Measurements from ENCODE around the gene FBXW8. TPM values are rescaled to one million over a fixed set of nuclear protein-coding genes. Genes with fewer than 3 reads are reported as not detected.

The FBXW8 gene
- total RNA-seq, 2 experiments from 2014 or later, result 7.0 to 8.5 TPM

- H3K27me3 Mint-ChIP-seq, result no peaks in the 10 kb centered on the region
- CTCF ChIA-PET, result no interaction called here
Observed at GRCh38 chr12:117040496-117040895, 129.7 kb downstream of the FBXW8 start.

GRCh38 chr12:117041798-117042170 is 131.0 kb downstream of the FBXW8 start:
- Mint-ChIP-seq H3K27me3 (no peaks in the 10 kb centered on the region), H3K4me1 (ENCODE audit: low read depth) (no peaks in the 10 kb centered on the region), H3K4me3 (no peak overlapping the region), H3K27ac (no peak overlapping the region), H3K9me3 (no peaks in the 10 kb centered on the region), H3K36me3 (ENCODE audit: low read depth) (no peaks in the 10 kb centered on the region)
- DNase-seq (no peak), ATAC-seq (no peak)
- ChIA-PET CTCF (no interaction called here), POLR2A (no interaction called here)
- intact Hi-C loops (cut with micrococcal nuclease), result no loop called here
- TF ChIP-seq CTCF (IDR thresholded peaks at IDR 0.05), result no peak

More at GRCh38 chr12:117040496-117040895, 129.7 kb downstream of the FBXW8 start:
- Mint-ChIP-seq H3K27ac (no peak overlapping the region), H3K9me3 (no peaks in the 10 kb centered on the region), H3K4me1 (ENCODE audit: low read depth) (no peaks in the 10 kb centered on the region), H3K4me3 (no peak overlapping the region), H3K36me3 (ENCODE audit: low read depth) (no peaks in the 10 kb centered on the region)
- DNase-seq (no peak), ATAC-seq (no peak)
- no peak for TF ChIP-seq CTCF (IDR thresholded peaks at IDR 0.05)
- intact Hi-C loops (cut with micrococcal nuclease), result no loop called here
- POLR2A ChIA-PET, result interaction anchor here (0.6 kb wide), 1 partner anchor 463 kb away, joined by 3 read pairs; no protein-coding TSS in a partner anchor

GRCh38 chr12:117042171-117042842 is 131.6 kb downstream of the FBXW8 start:
- DNase-seq (no peak), ATAC-seq (no peak)
- Mint-ChIP-seq H3K9me3 (no peaks in the 10 kb centered on the region), H3K27ac (no peak overlapping the region), H3K27me3 (no peaks in the 10 kb centered on the region), H3K4me3 (no peak overlapping the region), H3K36me3 (ENCODE audit: low read depth) (no peaks in the 10 kb centered on the region), H3K4me1 (ENCODE audit: low read depth) (no peaks in the 10 kb centered on the region)
- CTCF ChIA-PET, result interaction anchor here (1.8 kb wide), 1 partner anchor 14 kb away, joined by 3 read pairs; no protein-coding TSS in a partner anchor
- POLR2A ChIA-PET, result no interaction called here
- intact Hi-C loops (cut with micrococcal nuclease), result no loop called here
- TF ChIP-seq CTCF (IDR thresholded peaks at IDR 0.05), result no peak

DNA sequence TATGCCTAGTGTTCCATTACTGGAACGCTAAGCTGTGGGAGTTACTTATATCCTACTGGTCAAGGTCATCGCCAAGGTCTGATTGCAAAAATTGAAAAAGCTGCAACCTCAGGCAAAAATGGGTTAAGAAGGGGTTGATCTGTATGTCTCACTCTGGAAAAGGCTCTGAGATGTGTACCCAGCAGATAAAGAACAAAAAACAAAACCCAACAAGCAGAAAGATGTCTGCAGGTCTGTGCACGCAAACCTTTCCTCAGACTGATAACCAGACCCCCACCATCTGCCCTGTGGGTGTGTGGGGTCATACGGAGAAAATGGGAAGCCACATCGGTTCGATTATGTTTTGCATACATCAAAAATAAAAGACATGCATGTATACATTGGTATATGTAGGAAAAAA is 132.1 kb downstream of the FBXW8 start:
- Mint-ChIP-seq H3K27me3 (no peaks in the 10 kb centered on the region), H3K9me3 (no peaks in the 10 kb centered on the region)
- DNase-seq, result no peak

More for the DNA sequence above, 132.1 kb downstream of the FBXW8 start:
- ChIA-PET POLR2A (no interaction called here), CTCF (interaction anchor here (1.8 kb wide), 1 partner anchor 13 kb away, joined by 3 read pairs; no protein-coding TSS in a partner anchor)
- Mint-ChIP-seq H3K36me3 (ENCODE audit: low read depth) (no peaks in the 10 kb centered on the region), H3K4me3 (no peak overlapping the region), H3K27ac (no peak overlapping the region), H3K4me1 (ENCODE audit: low read depth) (no peaks in the 10 kb centered on the region)
- intact Hi-C loops (cut with micrococcal nuclease), result no loop called here
- no peak for TF ChIP-seq CTCF (IDR thresholded peaks at IDR 0.05)
- no peak for ATAC-seq
